ENCODE measurements around the gene SIAH3. TPM values are rescaled to one million over a fixed set of nuclear protein-coding genes. Genes with fewer than 3 reads are reported as not detected.

SIAH3 gene
- total RNA-seq, 1 experiment from 2014 or later: not detected

GRCh38 chr13:45833663-45834375 lies 17.7 kb downstream of the SIAH3 start:
- no TSS peak for BruUV-seq (replicated peaks)
- POLR2A ChIA-PET (ENCODE audit: unreplicated experiment): interaction anchor here (0.5 kb wide), 1 partner anchor 259 kb away, joined by 3 read pairs; no protein-coding TSS in a partner anchor
- Histone ChIP-seq H3K79me2 (ENCODE audit: low read length) (no peaks in the 10 kb centered on the region), H3K27me3 (ENCODE audit: low read length) (no peaks in the 10 kb centered on the region), H3K9ac (ENCODE audit: low read length) (no peak overlapping the region), H3K4me2 (ENCODE audit: low read length) (no peak overlapping the region), H3K36me3 (ENCODE audit: low read depth, low read length) (no peaks in the 10 kb centered on the region), H3F3A (ENCODE audit: low read length, unreplicated experiment) (no peaks in the 10 kb centered on the region), H2AFZ (ENCODE audit: low read length) (no peak overlapping the region), H3K4me1 (ENCODE audit: insufficient read depth, low read length) (peaks cover 4% of the 10 kb centered on the region; the same call in 1 of the 2 replicates), H3K27ac (ENCODE audit: low read length) (no peak overlapping the region), H3K9me3 (ENCODE audit: low read length) (no peaks in the 10 kb centered on the region), H3K9me2 (replicated peaks; ENCODE audit: low read length) (no peaks in the 10 kb centered on the region), H3K4me3 (ENCODE audit: low read length) (no peak overlapping the region), H4K20me1 (ENCODE audit: low read length) (no peaks in the 10 kb centered on the region)
- CTCF ChIA-PET: no interaction called here
- ATAC-seq (peak; percentile 93), DNase-seq (peak; percentile 64)
- intact Hi-C loops (cut with micrococcal nuclease): no loop called here
- TF ChIP-seq EZH2 (IDR thresholded peaks at IDR 0.05; ENCODE audit: low read length, unreplicated experiment): no peak
- no peak for TF ChIP-seq EZH2phosphoT487 (IDR thresholded peaks at IDR 0.05; ENCODE audit: borderline replicate concordance, low read length)
- TF ChIP-seq, protein P1, sequence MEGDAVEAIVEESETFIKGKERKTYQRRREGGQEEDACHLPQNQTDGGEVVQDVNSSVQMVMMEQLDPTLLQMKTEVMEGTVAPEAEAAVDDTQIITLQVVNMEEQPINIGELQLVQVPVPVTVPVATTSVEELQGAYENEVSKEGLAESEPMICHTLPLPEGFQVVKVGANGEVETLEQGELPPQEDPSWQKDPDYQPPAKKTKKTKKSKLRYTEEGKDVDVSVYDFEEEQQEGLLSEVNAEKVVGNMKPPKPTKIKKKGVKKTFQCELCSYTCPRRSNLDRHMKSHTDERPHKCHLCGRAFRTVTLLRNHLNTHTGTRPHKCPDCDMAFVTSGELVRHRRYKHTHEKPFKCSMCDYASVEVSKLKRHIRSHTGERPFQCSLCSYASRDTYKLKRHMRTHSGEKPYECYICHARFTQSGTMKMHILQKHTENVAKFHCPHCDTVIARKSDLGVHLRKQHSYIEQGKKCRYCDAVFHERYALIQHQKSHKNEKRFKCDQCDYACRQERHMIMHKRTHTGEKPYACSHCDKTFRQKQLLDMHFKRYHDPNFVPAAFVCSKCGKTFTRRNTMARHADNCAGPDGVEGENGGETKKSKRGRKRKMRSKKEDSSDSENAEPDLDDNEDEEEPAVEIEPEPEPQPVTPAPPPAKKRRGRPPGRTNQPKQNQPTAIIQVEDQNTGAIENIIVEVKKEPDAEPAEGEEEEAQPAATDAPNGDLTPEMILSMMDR (conservative IDR thresholded peaks at IDR 0.05; ENCODE audit: low read depth, low read length): no peak

DNA sequence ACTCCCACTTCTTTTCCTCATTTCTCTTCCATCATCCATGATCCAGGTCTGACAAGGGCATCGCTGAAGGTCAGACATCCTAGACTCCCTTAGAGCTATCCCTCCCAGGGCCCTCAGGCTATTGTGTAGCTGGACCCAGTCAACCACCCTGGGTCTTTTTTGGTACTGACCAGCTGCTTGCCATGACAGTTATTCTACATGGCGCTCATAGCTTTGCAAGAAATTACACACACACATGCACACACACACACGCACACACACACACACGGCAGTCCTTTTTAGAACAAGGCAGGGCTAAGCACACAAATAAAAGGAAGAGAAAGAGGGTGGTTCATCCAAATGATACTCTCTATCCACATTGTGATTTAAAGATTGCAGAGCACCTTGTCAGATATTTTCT lies 18.3 kb downstream of the SIAH3 start:
- POLR2A ChIA-PET (ENCODE audit: unreplicated experiment): interaction anchor here (0.5 kb wide), 1 partner anchor 260 kb away, joined by 3 read pairs; no protein-coding TSS in a partner anchor

More for the DNA sequence above, 18.3 kb downstream of the SIAH3 start:
- Histone ChIP-seq H3F3A (ENCODE audit: low read length, unreplicated experiment) (no peaks in the 10 kb centered on the region), H3K27me3 (ENCODE audit: low read length) (no peaks in the 10 kb centered on the region), H3K9me3 (ENCODE audit: low read length) (no peaks in the 10 kb centered on the region), H3K4me2 (ENCODE audit: low read length) (no peak overlapping the region), H2AFZ (ENCODE audit: low read length) (no peak overlapping the region), H4K20me1 (ENCODE audit: low read length) (no peaks in the 10 kb centered on the region), H3K79me2 (ENCODE audit: low read length) (no peaks in the 10 kb centered on the region), H3K36me3 (ENCODE audit: low read depth, low read length) (no peaks in the 10 kb centered on the region), H3K4me3 (ENCODE audit: low read length) (no peak overlapping the region), H3K9me2 (replicated peaks; ENCODE audit: low read length) (no peaks in the 10 kb centered on the region), H3K27ac (ENCODE audit: low read length) (no peak overlapping the region), H3K9ac (ENCODE audit: low read length) (no peak overlapping the region), H3K4me1 (ENCODE audit: insufficient read depth, low read length) (peaks cover 4% of the 10 kb centered on the region; the same call in 1 of the 2 replicates)
- intact Hi-C loops (cut with micrococcal nuclease): no loop called here
- no peak for DNase-seq
- TF ChIP-seq EZH2 (IDR thresholded peaks at IDR 0.05; ENCODE audit: low read length, unreplicated experiment): no peak
- TF ChIP-seq, protein P1 (conservative IDR thresholded peaks at IDR 0.05; ENCODE audit: low read depth, low read length): no peak
- no peak for TF ChIP-seq EZH2phosphoT487 (IDR thresholded peaks at IDR 0.05; ENCODE audit: borderline replicate concordance, low read length)
- CTCF ChIA-PET: no interaction called here
- BruUV-seq (replicated peaks): no TSS peak
- no peak for ATAC-seq

Measured in PC-3 (cell line).